Fibroblast of lung (primary cell): ENCODE measurements around the gene ZBTB34. TPM values are rescaled to one million over a fixed set of nuclear protein-coding genes. Genes with fewer than 3 reads are reported as not detected.

Source experiments
- DNase-seq, 2 donors: peaks; one replicate each; pipeline versions ENCODE4 v3.0.0 to v3.0.0-alpha.2; 2010; ENCODE audit warnings: low read depth in 2 of 2
- H2AFZ ChIP-seq: 2 replicates; pipeline ENCODE4 v1.5.1; 2012; ENCODE audit warnings: low read length, control low read depth, inconsistent platforms
- H3K27ac ChIP-seq: 2 replicates; pipeline ENCODE4 v1.5.1; 2011; ENCODE audit warnings: low read length, control low read depth; ENCODE audit not compliant: insufficient read depth
- H3K27me3 ChIP-seq: 2 replicates; pipeline ENCODE4 v1.5.1; 2011; ENCODE audit warnings: mild to moderate bottlenecking, low read length; ENCODE audit not compliant: control insufficient read depth, insufficient read depth
- H3K36me3 ChIP-seq: 2 replicates; pipeline ENCODE4 v1.5.1; 2011; ENCODE audit warnings: low read length; ENCODE audit not compliant: control insufficient read depth, insufficient read depth
- H3K4me1 ChIP-seq: 2 replicates; pipeline ENCODE4 v1.5.1; 2011; ENCODE audit warnings: low read length; ENCODE audit not compliant: control insufficient read depth, insufficient read depth; ENCODE audit errors: extremely low read depth
- H3K4me2 ChIP-seq: 2 replicates; pipeline ENCODE4 v1.5.1; 2011; ENCODE audit warnings: low read length, control low read depth; ENCODE audit not compliant: insufficient read depth; ENCODE audit errors: extremely low read depth
- H3K4me3 ChIP-seq, 4 experiments: fragments of 200-600 bp in 1 of 4; sonication (generic) in 1 of 4; replicated peaks in 1 of 4; 2 replicates each; pipeline ENCODE4 v1.5.1; 2011 to 2016; ENCODE audit warnings: low read length in 4 of 4, low read depth in 3 of 4, mild to moderate bottlenecking in 3 of 4, control low read depth in 2 of 4, inconsistent platforms in 1 of 4, mixed read lengths in 1 of 4; ENCODE audit not compliant: insufficient read depth in 1 of 4; ENCODE audit errors: control extremely low read depth in 1 of 4
- H3K79me2 ChIP-seq: 2 replicates; pipeline ENCODE4 v1.5.1; 2012; ENCODE audit warnings: mild to moderate bottlenecking, low read length, inconsistent platforms; ENCODE audit not compliant: control insufficient read depth, insufficient read depth
- H3K9ac ChIP-seq: 2 replicates; pipeline ENCODE4 v1.5.1; 2011; ENCODE audit warnings: mild to moderate bottlenecking, low read length, control low read depth; ENCODE audit not compliant: insufficient read depth
- H3K9me3 ChIP-seq: 2 replicates; pipeline ENCODE4 v1.5.1; 2012; ENCODE audit warnings: low read depth, low read length; ENCODE audit not compliant: control insufficient read depth, insufficient read depth
- H4K20me1 ChIP-seq: 2 replicates; pipeline ENCODE4 v1.5.1; 2011; ENCODE audit warnings: low read length; ENCODE audit not compliant: control insufficient read depth, insufficient read depth; ENCODE audit errors: extremely low read depth
- EZH2 ChIP-seq: IDR thresholded peaks from 2 replicates; pipeline ENCODE4 v1.5.1; 2012; ENCODE audit warnings: low read length, control low read depth, mild to moderate bottlenecking; ENCODE audit errors: missing control alignments
- polyA plus RNA-seq, 2 donors: library from polyadenylated mRNA; depleted of rRNA in 1 of 2; stranded (reverse) in 1 of 2; unstranded in 1 of 2; fragments of >200 nt; gene quantifications; 2 replicates each; pipeline ENCODE4 v1.2.1, GENCODE V29; 2011 to 2012; ENCODE audit warnings: missing spikeins in 1 of 2
- total RNA-seq: library from RNA; depleted of rRNA; stranded (reverse); fragments of >200 nt; gene quantifications from 2 replicates; pipeline ENCODE4 v1.2.1, GENCODE V29; 2014
- TF ChIP-seq, protein P1 (sequence below), 2 donors: IDR thresholded peaks in 1 of 2; conservative IDR thresholded peaks in 1 of 2; 1 replicate in 1 of 2; 2 replicates in 1 of 2; pipeline ENCODE4 v1.5.1; 2011 to 2012; ENCODE audit warnings: low read length in 2 of 2, control low read depth in 1 of 2, inconsistent platforms in 1 of 2, low read depth in 1 of 2, mild to moderate bottlenecking in 1 of 2

Gene ZBTB34
- total and polyA plus RNA-seq, 2 donors (not counting 1 experiment from before 2014, with no cell fraction given) = 6.8 to 7.0 TPM

DNA sequence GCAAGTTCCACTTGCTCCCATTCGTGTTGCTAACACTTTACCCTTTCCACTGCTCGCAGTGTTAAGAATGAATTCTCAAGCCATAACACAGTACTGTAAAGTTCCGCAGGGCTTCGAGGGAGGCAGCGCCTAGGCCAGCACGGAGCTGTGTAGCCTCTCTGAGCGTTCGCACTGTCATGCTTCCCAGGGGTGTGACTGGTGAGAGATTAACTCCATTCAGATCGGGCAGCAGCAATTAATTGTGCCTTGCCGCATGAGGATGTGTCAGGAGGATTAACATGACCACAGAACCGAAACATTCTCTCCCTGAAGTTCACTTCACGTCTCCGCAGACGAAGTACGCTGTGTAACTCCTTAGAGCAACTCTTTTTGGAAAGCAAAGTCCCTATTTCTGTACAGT lies 23.2 kb downstream of the ZBTB34 start:
- Histone ChIP-seq H3K36me3 (peaks cover 8% of the 10 kb centered on the region), H3K4me1 (no peaks in the 10 kb centered on the region), H4K20me1 (no peaks in the 10 kb centered on the region), H3K79me2 (peaks cover 2% of the 10 kb centered on the region), H3K4me2 (no peak overlapping the region), H3K27me3 (no peaks in the 10 kb centered on the region), H2AFZ (no peak overlapping the region), H3K9ac (no peak overlapping the region), H3K27ac (no peak overlapping the region), H3K4me3 (no peak overlapping the region), H3K9me3 (no peaks in the 10 kb centered on the region)
- no peak for TF ChIP-seq EZH2
- TF ChIP-seq, protein P1, sequence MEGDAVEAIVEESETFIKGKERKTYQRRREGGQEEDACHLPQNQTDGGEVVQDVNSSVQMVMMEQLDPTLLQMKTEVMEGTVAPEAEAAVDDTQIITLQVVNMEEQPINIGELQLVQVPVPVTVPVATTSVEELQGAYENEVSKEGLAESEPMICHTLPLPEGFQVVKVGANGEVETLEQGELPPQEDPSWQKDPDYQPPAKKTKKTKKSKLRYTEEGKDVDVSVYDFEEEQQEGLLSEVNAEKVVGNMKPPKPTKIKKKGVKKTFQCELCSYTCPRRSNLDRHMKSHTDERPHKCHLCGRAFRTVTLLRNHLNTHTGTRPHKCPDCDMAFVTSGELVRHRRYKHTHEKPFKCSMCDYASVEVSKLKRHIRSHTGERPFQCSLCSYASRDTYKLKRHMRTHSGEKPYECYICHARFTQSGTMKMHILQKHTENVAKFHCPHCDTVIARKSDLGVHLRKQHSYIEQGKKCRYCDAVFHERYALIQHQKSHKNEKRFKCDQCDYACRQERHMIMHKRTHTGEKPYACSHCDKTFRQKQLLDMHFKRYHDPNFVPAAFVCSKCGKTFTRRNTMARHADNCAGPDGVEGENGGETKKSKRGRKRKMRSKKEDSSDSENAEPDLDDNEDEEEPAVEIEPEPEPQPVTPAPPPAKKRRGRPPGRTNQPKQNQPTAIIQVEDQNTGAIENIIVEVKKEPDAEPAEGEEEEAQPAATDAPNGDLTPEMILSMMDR (conservative IDR thresholded peaks at IDR 0.05 in 1 of 2, IDR thresholded peaks at IDR 0.05 in 1 of 2; ENCODE audit: low read depth in 1 of 2, low read length in 2 of 2) = no peak
- no peak for DNase-seq

DNA sequence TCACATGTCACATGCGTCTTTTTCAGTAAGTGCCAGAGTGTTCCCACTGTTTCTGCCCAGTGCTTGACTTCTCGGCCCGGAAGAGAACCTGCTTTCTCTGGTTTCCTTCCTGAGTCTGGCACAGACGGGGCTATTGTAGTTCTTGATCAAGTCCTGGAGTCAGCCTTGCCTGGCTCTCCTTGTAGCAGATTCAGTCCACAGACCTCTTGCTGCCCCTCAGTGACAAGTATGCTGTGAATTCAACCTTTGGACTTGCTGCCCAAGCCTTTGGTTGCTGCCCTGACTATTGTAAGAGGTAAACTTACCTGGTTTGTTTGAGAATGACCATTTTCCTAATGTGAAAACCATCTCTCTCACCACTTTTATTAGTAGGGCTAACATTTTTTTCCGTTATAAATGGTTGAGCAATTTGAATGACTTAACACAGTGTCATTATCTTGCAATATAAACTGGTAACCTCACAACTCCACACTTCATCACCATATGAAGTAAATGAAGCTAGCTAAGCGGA lies 24.7 kb downstream of the ZBTB34 start:
- peaks cover 2% of the 10 kb centered on the region for H3K79me2 ChIP-seq

GRCh38 chr9:126886034-126886822 lies 25.8 kb downstream of the ZBTB34 start:
- Histone ChIP-seq H3K36me3 (peaks cover 6% of the 10 kb centered on the region), H3K27ac (no peak overlapping the region), H3K79me2 (peaks cover 2% of the 10 kb centered on the region), H3K4me3 (no peak overlapping the region), H2AFZ (no peak overlapping the region), H3K4me1 (no peaks in the 10 kb centered on the region), H3K27me3 (no peaks in the 10 kb centered on the region), H3K4me2 (no peak overlapping the region), H3K9ac (no peak overlapping the region), H4K20me1 (no peaks in the 10 kb centered on the region), H3K9me3 (no peaks in the 10 kb centered on the region)
- TF ChIP-seq, protein P1 (conservative IDR thresholded peaks at IDR 0.05 in 1 of 2, IDR thresholded peaks at IDR 0.05 in 1 of 2; ENCODE audit: low read depth in 1 of 2, low read length in 2 of 2) = no peak
- TF ChIP-seq EZH2 = no peak
- DNase-seq = no peak

More for the DNA sequence above, 24.7 kb downstream of the ZBTB34 start:
- no peak overlapping the region for H3K4me3 ChIP-seq
- DNase-seq = peak in 1 of 2 donors; percentile 44
- H3K9ac ChIP-seq = no peak overlapping the region
- peaks cover 7% of the 10 kb centered on the region for H3K36me3 ChIP-seq
- no peak overlapping the region for H2AFZ ChIP-seq
- TF ChIP-seq EZH2 = no peak
- no peaks in the 10 kb centered on the region for H3K27me3 ChIP-seq
- H4K20me1 ChIP-seq = no peaks in the 10 kb centered on the region
- H3K4me1 ChIP-seq = no peaks in the 10 kb centered on the region
- no peaks in the 10 kb centered on the region for H3K9me3 ChIP-seq
- no peak overlapping the region for H3K4me2 ChIP-seq
- H3K27ac ChIP-seq = no peak overlapping the region
